Calu3 (cell line): Measurements from ENCODE around the gene UBXN6. TPM values are rescaled to one million over a fixed set of nuclear protein-coding genes. Genes with fewer than 3 reads are reported as not detected.

Experiments used
- BruUV-seq: library from RNA; stranded (reverse); fragments of 400-500 nt; replicated peaks from 2 replicates; lab custom pipeline; 2021; lab: Mats Ljungman, UMichigan
- CTCF ChIA-PET: fragments of 300-600 bp; sonication (Branson Sonifier 250); formaldehyde crosslinking; loops from one replicate; lab custom pipeline; 2022; ENCODE audit warnings: antibody characterized with exemption; lab: Charles Lee
- DNase-seq: peaks from one replicate; pipeline ENCODE4 v3.0.0; 2022
- H3K27ac Mint-ChIP-seq: one replicate; pipeline ENCODE4 v1.8.0; 2022; ENCODE audit warnings: mixed read lengths; ENCODE audit not compliant: unreplicated experiment
- H3K27me3 Mint-ChIP-seq: one replicate; pipeline ENCODE4 v1.8.0; 2022; ENCODE audit warnings: mixed read lengths; ENCODE audit not compliant: unreplicated experiment
- H3K36me3 Mint-ChIP-seq: one replicate; pipeline ENCODE4 v1.8.0; 2022; ENCODE audit warnings: mild to moderate bottlenecking, moderate library complexity, mixed read lengths; ENCODE audit not compliant: insufficient read depth, unreplicated experiment
- H3K4me1 Mint-ChIP-seq: one replicate; pipeline ENCODE4 v1.8.0; 2022; ENCODE audit warnings: mild to moderate bottlenecking, low read depth, mixed read lengths; ENCODE audit not compliant: unreplicated experiment
- H3K4me3 Mint-ChIP-seq: one replicate; pipeline ENCODE4 v1.8.0; 2022; ENCODE audit warnings: mild to moderate bottlenecking, low read depth, moderate library complexity, mixed read lengths; ENCODE audit not compliant: unreplicated experiment
- H3K9me3 Mint-ChIP-seq: one replicate; pipeline ENCODE4 v1.8.0; 2022; ENCODE audit warnings: low read depth, mixed read lengths; ENCODE audit not compliant: unreplicated experiment
- intact Hi-C: fragments of 100-400 bp; cut with micrococcal nuclease; formaldehyde crosslinking; loops from one replicate; pipeline ENCODE4 v1.10.0; 2022; ENCODE audit not compliant: unreplicated experiment
- total RNA-seq: library from RNA; stranded (reverse); gene quantifications from 2 replicates; pipeline ENCODE4 v1.2.3, GENCODE V29; 2022
- TF ChIP-seq, protein P1 (sequence below): fragments of 200-600 bp; IDR thresholded peaks from one replicate; pipeline ENCODE4 v1.8.0; 2022; ENCODE audit warnings: antibody characterized with exemption; ENCODE audit not compliant: unreplicated experiment

The UBXN6 gene
- total RNA-seq, 1 experiment from 2014 or later: 38.9 TPM

DNA sequence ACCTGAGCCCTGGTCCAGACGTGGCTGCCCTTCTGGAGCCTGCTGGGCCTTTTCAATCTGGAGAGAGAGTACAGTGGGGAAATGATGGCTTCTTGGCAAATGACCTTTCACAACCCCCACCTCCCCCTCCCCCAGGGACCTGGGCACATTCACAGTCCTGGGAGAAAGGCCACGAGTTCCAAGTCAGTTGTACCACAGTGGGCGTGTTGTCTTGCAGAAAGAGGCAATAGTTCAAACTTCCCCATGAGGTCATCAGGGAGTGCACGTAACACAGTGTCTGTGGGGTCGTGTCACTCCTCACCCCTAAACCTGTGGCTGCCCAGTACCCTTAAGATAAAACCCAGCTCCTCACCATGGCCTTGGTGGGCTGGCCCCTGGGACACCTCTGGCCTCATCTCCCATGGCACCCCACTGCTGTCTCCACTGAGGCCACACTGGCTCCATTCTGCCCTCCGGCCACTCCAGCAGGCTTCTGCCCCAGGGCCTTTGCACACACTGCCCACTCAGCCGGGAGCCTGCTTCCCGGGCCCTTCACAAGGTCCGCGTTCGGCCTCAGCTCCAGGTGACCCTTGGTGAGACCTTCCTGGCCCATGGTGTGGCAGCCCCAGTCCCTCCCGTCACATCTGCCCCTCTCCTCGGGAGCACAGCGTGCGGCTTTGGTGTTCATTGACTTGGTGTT lies 47.4 kb upstream of the UBXN6 start:
- no peaks in the 10 kb centered on the region for H3K9me3 Mint-ChIP-seq
- TF ChIP-seq, protein P1, sequence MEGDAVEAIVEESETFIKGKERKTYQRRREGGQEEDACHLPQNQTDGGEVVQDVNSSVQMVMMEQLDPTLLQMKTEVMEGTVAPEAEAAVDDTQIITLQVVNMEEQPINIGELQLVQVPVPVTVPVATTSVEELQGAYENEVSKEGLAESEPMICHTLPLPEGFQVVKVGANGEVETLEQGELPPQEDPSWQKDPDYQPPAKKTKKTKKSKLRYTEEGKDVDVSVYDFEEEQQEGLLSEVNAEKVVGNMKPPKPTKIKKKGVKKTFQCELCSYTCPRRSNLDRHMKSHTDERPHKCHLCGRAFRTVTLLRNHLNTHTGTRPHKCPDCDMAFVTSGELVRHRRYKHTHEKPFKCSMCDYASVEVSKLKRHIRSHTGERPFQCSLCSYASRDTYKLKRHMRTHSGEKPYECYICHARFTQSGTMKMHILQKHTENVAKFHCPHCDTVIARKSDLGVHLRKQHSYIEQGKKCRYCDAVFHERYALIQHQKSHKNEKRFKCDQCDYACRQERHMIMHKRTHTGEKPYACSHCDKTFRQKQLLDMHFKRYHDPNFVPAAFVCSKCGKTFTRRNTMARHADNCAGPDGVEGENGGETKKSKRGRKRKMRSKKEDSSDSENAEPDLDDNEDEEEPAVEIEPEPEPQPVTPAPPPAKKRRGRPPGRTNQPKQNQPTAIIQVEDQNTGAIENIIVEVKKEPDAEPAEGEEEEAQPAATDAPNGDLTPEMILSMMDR: no peak
- no peak overlapping the region for H3K27ac Mint-ChIP-seq
- H3K4me3 Mint-ChIP-seq: no peak overlapping the region
- CTCF ChIA-PET: no interaction called here
- no peaks in the 10 kb centered on the region for H3K27me3 Mint-ChIP-seq
- intact Hi-C loops: no loop called here
- H3K4me1 Mint-ChIP-seq: no peaks in the 10 kb centered on the region
- no peak for DNase-seq
- H3K36me3 Mint-ChIP-seq: peaks cover 26% of the 10 kb centered on the region
- no TSS peak for BruUV-seq

DNA sequence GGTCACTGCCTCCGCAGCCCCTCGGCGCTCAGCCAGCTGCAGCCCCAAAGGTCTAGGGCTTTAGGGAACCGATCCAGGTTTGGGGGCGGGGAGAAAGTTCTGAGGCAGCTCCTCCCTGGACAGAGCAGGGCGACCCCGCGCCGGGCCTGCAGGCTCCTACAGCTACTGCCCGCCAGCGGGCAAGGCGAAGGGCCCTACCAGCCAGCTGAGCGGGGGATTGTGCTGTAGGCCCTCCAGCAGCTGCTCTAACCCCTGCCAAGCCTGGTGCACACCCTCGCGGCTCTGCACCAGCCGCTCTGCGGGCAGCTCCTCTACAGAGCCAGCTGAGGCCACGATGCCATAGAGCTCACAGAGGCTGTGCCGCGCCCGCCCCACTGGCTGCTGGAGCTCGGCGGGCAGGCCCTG lies 46.7 kb upstream of the UBXN6 start:
- CTCF ChIA-PET: no interaction called here

DNA sequence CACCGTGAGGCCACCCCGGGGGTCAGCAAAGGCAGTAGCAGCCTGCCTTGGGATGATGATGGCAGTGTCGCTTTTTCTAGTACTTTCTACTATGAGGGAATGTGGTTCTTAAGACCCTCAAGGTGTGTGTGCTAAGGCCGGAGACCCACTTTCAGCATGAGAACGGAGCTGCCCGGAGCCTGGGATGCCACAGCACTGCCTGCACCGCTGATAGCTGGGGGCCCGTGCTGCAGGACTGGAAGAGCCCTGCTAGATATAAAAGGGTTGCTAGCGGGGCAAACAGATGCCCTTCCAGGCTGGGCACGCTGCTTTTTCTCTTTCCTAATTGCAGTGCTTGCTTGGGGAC lies 46.2 kb upstream of the UBXN6 start:
- Mint-ChIP-seq H3K27me3 (no peaks in the 10 kb centered on the region), H3K27ac (no peak overlapping the region), H3K4me1 (no peaks in the 10 kb centered on the region), H3K36me3 (peaks cover 36% of the 10 kb centered on the region), H3K4me3 (no peak overlapping the region), H3K9me3 (no peaks in the 10 kb centered on the region)
- no peak for DNase-seq
- CTCF ChIA-PET: no interaction called here
- intact Hi-C loops: no loop called here
- BruUV-seq: no TSS peak
- TF ChIP-seq, protein P1: no peak

More for the DNA sequence above, 46.7 kb upstream of the UBXN6 start:
- Mint-ChIP-seq H3K4me3 (no peak overlapping the region), H3K27me3 (no peaks in the 10 kb centered on the region), H3K9me3 (no peaks in the 10 kb centered on the region), H3K4me1 (no peaks in the 10 kb centered on the region), H3K36me3 (peaks cover 34% of the 10 kb centered on the region), H3K27ac (no peak overlapping the region)
- BruUV-seq: no TSS peak
- TF ChIP-seq, protein P1: no peak
- intact Hi-C loops: no loop called here
- DNase-seq: no peak

GRCh38 chr19:4503132-4503824 lies 45.7 kb upstream of the UBXN6 start:
- H3K36me3 Mint-ChIP-seq: peaks cover 36% of the 10 kb centered on the region
- H3K27me3 Mint-ChIP-seq: no peaks in the 10 kb centered on the region
- DNase-seq: no peak
- no peak overlapping the region for H3K27ac Mint-ChIP-seq
- H3K9me3 Mint-ChIP-seq: no peaks in the 10 kb centered on the region
- no peaks in the 10 kb centered on the region for H3K4me1 Mint-ChIP-seq
- BruUV-seq: no TSS peak
- TF ChIP-seq, protein P1: no peak
- intact Hi-C loops: no loop called here
- H3K4me3 Mint-ChIP-seq: no peak overlapping the region
- CTCF ChIA-PET: no interaction called here
